Kidney glomerular epithelial cell (primary cell): ENCODE results near the gene SDSL.

ENCODE experiments used
- DNase-seq: peaks from one replicate; lab custom pipeline; 2025; lab: John Stamatoyannopoulos, UW

Gene SDSL

DNA sequence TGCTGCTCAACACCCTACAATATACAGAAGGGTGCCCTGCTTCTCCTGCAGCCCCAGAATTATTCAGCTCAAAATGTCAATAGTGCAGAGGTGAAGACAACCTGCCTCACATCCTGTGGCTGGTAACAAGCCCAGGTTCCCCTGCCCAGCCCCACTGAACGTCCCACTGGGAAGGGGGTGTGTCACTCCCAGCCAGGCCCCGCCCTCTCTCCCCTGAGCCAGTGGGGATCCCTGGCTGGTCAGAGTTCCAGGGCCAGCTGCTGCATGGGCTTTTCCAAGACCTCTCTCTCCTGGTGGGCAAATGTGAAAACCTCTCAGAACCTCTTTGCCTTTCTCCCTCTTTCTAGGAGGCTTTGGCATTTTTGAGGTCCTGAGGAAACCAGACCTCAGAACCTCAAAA lies 63.1 kb downstream of the SDSL start:
- DNase-seq, result no peak

DNA sequence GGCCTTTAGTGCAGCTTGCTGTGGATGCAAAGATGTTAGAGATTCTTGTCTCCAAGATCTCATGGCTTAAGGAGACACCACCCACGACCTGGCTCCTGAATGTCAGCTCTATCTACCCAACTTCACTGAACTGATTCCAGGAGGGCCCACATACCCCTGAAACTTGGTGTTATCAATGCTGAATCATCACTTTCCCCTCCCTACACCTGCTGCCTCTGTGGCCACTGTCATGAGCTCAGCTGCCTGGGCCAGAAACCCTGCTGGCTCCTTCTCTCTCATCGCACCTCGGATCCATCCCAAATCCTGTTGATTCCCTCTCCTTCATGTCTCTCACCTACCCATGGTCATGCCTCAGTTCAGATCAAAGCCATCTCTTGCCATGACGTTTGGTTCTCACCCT lies 64.5 kb downstream of the SDSL start:
- no peak for DNase-seq
